ENCODE data around the gene TIGD6. TPM values are rescaled to one million over a fixed set of nuclear protein-coding genes. Genes with fewer than 3 reads are reported as not detected.

Gene TIGD6
- total and polyA plus RNA-seq, 2 of the 4 experiments (the other 2 are of a cell fraction): 5.8 to 6.6 TPM

GRCh38 chr5:150045549-150045948, 45.1 kb upstream of the TIGD6 start (continued):
- TF ChIP-seq CEBPB (IDR thresholded peaks at IDR 0.05; ENCODE audit: low read depth, low read length) (no peak), NFE2L2 (IDR thresholded peaks at IDR 0.05; ENCODE audit: low read depth, low read length) (no peak)

- Histone ChIP-seq H3K79me1 (ENCODE audit: low read depth in 1 of 2, low read length in 2 of 2) (peaks cover 32 to 72% of the 10 kb centered on the region in 2 experiments), H3K4me3 (ENCODE audit: insufficient read depth, low read depth, low read length) (no peak overlapping the region), H3K4ac (ENCODE audit: low read depth, low read length) (peak overlapping the region; percentile 90), H3K4me1 (ENCODE audit: control insufficient read depth, insufficient read depth, low read length) (peaks cover 19% of the 10 kb centered on the region), H3K9ac (ENCODE audit: low read depth, low read length) (no peak overlapping the region), H2BK15ac (ENCODE audit: low read depth, low read length) (peak overlapping the region; percentile 81; the same call in 1 of the 3 replicates), H2AFZ (replicated peaks; ENCODE audit: low read length, poor library complexity) (no peak overlapping the region), H4K91ac (ENCODE audit: insufficient read depth, low read depth, low read length) (peak overlapping the region; percentile 53; the same call in 1 of the 2 replicates), H2AK5ac (ENCODE audit: low read depth, low read length) (peak overlapping the region; percentile 86), H3K9me3 (ENCODE audit: control insufficient read depth, insufficient read depth, low read length) (no peaks in the 10 kb centered on the region), H3K18ac (ENCODE audit: low read depth, low read length) (no peak overlapping the region), H3K14ac (replicated peaks; ENCODE audit: low read depth, low read length) (peak overlapping the region; percentile 82), H3K23ac (ENCODE audit: low read depth, low read length) (peak overlapping the region; percentile 77; the same call in 1 of the 2 replicates), H3K27ac (ENCODE audit: insufficient read depth, low read length) (0 out of 2 replicates have a peak overlapping the region, but pooled peaks have one; percentile 16), H3K56ac (ENCODE audit: extremely low read depth, insufficient read depth, low read length) (peak overlapping the region; percentile 34; the same call in 1 of the 2 replicates), H2BK120ac (ENCODE audit: low read depth, low read length) (peak overlapping the region; percentile 75), H3K27me3 (ENCODE audit: control insufficient read depth, insufficient read depth, low read length) (no peaks in the 10 kb centered on the region), H4K5ac (ENCODE audit: low read depth, low read length) (no peak overlapping the region), H2AK9ac (replicated peaks; ENCODE audit: low read depth, low read length, poor library complexity) (no peak overlapping the region), H4K8ac (ENCODE audit: low read depth in 2 of 2, low read length in 2 of 2) (peak overlapping the region; percentile 37 to 60; a peak in 2 of 4 replicates), H3K9me1 (ENCODE audit: insufficient read depth, low read length) (peaks cover 33% of the 10 kb centered on the region), H2BK20ac (ENCODE audit: low read depth, low read length) (peak overlapping the region; percentile 89), H3K36me3 (ENCODE audit: control insufficient read depth, insufficient read depth, low read length) (peaks cover 62% of the 10 kb centered on the region), H4K20me1 (ENCODE audit: insufficient read depth, low read length) (peaks cover 6% of the 10 kb centered on the region; the same call in 1 of the 2 replicates), H2BK5ac (ENCODE audit: low read depth, low read length, poor library complexity, severe bottlenecking) (peak overlapping the region; percentile 71), H3K4me2 (ENCODE audit: low read depth, low read length) (no peak overlapping the region)
- ATAC-seq (ENCODE audit: low read depth) (peak; percentile 42), DNase-seq (peak; percentile 33)
- TF ChIP-seq NFE2L2 (IDR thresholded peaks at IDR 0.05; ENCODE audit: low read depth, low read length): no peak
- TF ChIP-seq BHLHE40 (IDR thresholded peaks at IDR 0.05; ENCODE audit: low read depth, low read length): peak; percentile 71
- intact Hi-C loops (cut with micrococcal nuclease) (no loop called here), dilution Hi-C loops (cut with HindIII; ENCODE audit: low sequenced_read_pairs, unreplicated experiment) (no loop called here), in situ Hi-C loops (cut with MboI; ENCODE audit: low sequenced_read_pairs) (no loop called here)
- BruUV-seq (replicated peaks): no TSS peak
- CTCF ChIA-PET: no interaction called here
- no CpG with 5 or more reads among the region's 7 CpGs for WGBS, 2 experiments (ENCODE audit: extremely low coverage in 2 of 2, insufficient read length in 1 of 2)
- POLR2A ChIA-PET (ENCODE audit: unreplicated experiment): no interaction called here
Observed at GRCh38 chr5:150044712-150045111, 44.3 kb upstream of the TIGD6 start.
